Muscle of arm (tissue), 12 donors: ENCODE results near the gene PAX5. TPM values are rescaled to one million over a fixed set of nuclear protein-coding genes. Genes with fewer than 3 reads are reported as not detected.

Experiments
- DNase-seq: peaks from one replicate; pipeline ENCODE4 v3.0.0-alpha.2; 2013
- polyA plus RNA-seq, 12 donors: library from polyadenylated mRNA; unstranded; fragments of 120-200 nt; gene quantifications; one replicate each; pipeline ENCODE4 v1.2.1, GENCODE V29; 2013; ENCODE audit not compliant: insufficient read length in 12 of 12

PAX5 gene
- polyA plus RNA-seq, 12 donors = 0.04 to 1.7 (median 0.19) TPM; not detected in 2

DNA sequence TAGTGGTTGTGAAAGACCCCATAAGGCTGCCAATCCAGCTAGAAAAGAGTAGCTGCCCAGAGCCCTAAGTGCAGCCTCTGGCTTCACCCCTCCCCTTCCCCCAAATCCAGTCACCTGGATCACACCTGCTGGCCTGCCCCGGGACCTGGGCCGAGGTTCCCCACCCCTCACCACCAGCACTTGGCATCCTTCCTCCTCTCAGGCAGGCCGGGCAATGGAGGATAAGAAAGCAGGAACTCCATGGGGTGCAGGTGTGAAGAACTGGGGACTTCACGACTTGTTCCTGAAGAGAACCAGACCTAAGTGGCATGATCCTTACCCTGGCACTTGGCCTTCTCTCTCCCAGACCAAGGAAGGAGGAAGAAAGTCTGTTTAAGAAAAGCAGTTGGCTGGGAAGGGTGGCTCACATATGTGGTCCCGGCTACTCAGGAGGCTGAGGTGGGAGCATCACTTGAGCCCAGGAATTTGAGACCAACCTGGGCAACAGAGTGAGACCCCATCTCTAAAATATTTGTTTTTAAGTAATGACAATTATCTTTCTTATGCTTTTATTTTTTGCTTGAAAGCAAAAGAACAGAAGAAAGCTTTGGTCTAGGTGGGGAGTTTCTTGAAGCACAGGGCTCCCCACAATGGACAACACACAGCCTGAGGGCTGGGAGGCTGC lies 131.1 kb downstream of the PAX5 start:
- DNase-seq = no peak

DNA sequence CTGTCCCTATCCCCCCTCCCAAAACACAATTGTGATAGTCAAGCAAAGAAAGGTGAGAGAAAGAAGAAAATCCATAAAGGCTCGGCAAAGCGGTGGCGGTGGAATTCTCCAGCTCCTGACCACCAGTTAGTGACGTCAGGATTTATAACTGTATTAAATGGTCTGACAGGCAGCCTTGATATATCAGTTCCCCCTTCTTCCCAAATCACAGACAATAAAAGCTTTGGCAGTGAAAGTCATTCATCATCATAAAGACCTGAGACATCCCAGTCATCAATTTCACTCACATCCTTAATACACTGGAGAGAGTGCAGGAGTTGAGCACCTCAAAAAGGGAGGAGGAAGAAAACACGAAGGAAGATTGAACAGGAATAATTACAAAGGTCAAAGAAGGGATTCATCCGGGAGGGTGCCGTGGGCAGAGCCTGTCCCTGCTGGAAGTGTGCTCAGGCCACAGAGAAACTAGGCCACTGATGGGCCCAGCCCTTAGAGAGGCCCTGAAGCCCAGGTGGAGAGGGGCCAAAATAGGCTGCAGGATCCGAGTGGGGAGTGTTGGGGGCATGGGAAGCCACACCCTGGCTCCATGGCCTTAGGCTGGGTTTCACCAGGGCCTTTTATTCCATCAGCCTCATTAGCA lies 131.9 kb downstream of the PAX5 start:
- no peak for DNase-seq

DNA sequence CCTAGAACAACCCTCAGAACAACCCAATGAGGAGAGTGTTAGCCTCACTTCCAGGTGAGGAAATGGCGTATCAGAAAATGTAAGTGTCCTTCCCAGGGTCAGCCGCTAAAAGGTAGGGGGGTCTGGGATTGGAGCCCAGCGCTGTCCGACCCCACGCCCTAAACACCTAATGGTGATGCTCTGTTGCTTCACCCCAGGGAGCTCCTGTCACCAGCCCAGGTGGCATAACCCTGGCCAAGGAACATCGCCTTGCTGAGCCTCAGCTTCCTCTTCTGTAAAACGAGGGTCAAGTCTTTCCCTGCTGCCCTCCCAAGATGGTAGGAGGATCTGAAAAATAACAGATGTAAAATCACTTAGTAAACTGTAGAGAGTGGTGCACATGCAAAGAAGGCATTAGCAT lies 132.5 kb downstream of the PAX5 start:
- no peak for DNase-seq

DNA sequence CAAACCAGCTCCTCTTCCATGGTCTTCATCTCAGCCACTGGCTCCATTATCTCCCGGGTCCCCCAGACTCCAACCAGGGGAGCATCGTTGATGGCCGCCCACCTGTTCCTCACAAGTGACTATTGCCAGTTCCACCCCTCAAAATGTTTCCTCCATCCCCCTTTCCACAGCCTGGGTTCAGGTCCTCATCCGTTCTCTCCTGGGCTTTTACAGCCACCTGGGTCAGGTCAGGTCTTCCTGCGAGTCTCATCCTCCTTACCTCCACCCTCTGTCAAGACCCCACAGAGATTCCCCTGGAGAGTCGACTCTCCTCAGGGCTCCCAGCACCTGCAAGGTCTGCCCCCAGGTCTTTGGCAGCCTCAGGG lies 133.2 kb downstream of the PAX5 start:
- DNase-seq = no peak

DNA sequence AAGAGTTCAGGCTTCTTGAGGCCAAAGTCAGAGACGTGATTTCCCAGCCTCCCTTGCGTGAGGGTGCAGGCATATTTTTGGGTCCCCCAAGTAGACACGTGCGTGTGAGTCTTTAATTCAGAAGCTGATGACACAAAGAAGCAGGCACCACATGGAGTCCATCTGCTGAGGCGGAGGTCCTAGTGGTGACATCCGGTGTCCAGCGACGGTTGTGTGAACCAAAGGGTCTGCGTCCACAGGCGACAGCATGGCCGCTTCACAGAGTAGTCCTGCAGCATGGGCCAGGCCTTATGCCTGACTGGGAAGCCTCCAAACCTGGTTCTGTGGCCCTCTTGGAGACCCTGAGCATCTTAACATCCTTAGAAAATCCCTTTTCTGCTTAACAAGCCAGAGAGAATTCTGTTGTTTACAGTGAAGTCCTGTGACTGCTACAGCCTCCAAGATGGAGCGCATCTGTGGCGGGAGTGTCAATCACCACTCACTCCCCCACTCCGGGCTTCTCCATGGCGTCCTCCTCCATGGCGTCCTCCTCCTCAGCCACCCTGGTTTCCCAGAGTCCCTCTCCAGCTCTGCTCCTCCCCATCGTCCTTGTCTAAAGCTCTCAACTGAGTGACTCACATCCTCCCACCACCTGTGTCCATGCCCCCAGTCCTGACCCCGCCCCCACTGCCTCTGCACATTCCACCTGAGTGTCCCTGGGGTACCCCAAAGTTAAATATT lies 133.8 kb downstream of the PAX5 start:
- DNase-seq = no peak

DNA sequence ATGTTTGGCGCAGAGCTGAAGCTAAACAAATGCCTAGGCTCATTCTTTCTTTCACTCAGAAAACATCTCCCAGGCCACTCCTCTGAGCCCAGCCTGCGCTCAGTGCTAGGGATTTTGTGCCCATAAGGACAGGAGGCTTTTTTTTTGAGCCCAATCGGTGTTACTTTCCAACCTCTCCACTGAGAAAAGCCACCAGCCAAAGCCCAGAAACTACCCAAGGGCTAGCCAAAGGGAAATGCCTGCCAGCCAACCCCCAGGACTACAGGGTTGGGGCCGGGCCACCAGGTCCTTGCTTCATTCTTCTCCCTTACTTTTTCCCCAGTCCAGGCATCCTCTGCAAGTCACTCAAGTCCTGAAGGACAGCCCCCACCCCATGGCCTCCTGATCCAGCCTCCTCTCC lies 134.7 kb downstream of the PAX5 start:
- DNase-seq = no peak

DNA sequence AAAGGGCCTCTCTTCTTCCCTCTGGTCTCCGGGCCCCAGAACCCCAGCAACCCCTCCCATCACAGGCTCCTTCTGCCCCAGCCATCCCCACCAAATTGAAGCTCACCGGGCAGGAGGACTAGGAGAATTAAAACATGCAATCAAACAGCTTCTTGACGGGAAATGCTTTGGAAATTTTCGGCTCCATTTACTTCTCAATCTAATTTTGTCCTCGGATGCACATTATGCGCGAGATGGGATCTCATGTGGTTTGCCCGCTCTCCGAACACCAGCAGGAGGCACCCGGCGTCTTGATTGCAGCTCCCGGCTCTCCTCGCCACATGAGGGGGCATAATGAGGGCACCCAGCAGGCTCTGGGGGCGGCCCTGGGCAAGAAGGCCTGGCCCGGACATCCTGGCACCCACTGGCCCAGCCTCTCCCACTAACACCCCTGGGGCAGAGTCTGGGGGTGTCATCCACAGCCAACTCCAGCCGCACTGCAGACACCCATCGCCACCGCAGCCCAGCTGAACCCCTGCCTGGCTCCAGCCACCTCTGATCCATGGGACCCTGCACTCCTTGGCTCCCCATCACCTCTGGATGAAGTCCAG lies 135.5 kb downstream of the PAX5 start:
- DNase-seq = no peak

DNA sequence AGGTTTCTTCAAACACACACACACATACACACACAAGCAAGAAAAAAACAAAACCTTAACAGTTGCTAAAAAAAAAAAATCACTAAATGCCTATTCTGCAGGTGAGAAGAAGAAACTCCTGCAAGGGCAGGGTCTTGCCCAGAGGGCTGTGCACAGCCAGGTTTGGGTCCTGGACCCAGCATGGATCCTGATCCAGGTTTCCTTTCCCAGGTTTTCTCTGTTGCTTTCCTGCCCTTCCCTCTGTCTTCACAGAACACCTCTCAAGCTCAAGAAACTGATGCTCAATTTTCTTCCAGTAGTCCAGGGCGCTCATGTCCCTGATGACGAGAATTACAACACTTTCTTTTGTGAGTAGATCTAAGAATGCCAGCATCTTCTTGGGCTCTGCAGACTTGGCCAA lies 136.6 kb downstream of the PAX5 start:
- DNase-seq = no peak

DNA sequence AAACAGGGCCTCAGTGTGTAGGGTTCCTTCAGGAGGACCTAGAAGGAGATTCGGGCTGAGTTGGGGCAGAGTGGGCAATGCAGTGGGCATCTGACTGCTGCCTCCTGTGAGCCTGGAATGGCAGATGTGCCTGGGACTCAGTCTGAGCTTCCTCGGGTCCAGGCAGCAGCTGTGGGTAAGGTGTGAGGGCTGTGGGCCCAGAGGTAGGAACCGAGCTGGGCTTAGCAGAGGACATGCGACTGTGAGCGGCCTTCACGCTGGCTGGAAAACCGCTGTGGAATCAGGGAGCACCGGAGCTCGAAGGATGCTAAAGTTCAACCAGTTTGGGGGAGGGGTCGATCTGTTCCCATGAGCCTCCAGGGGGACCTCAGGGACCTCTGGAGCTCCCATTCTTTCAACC lies 137.0 kb downstream of the PAX5 start:
- no peak for DNase-seq

DNA sequence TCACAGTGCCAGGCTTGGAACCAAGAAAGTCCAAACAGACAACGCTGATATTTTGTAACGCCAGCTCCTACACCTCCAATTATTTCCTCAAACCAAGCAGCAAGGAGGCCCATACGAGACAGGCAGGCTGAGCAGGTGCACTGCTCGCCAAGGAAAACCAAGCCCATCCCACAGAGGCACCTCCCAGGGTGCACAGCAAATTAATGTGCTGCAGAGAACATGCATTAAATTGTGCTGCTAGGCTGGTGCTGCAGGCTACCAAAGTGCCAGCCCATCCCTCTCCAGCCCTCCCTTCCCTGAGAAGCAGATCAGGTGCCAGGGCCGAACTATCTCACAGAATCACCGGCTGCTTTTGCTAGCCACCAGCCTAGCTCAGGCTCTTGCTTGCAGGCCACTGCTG lies 137.8 kb downstream of the PAX5 start:
- DNase-seq = no peak

DNA sequence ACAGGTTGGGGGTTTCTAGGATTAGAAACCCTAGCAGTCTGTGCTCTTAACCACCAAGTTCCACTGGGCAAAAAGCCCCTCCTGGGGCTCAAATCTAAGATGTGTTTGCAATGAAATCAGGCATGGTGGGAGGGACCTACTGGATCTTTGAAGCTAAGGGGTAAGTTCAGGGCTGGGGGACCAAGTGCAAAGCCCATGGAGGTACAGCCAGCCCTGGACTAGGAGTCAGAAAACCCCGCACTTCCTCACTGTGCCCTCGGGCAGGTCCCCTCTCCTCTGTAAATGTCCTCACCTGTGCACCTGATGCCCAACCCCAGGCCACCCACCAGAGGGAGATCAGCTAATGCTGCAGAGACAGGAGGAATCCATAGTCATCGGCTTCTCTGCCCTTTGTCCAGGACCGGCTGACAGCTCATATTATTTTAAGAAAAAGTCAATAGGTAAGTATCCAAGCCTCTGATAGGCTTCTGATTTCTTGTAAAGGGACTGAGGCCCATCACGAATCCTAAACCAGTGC lies 138.3 kb downstream of the PAX5 start:
- no peak for DNase-seq

DNA sequence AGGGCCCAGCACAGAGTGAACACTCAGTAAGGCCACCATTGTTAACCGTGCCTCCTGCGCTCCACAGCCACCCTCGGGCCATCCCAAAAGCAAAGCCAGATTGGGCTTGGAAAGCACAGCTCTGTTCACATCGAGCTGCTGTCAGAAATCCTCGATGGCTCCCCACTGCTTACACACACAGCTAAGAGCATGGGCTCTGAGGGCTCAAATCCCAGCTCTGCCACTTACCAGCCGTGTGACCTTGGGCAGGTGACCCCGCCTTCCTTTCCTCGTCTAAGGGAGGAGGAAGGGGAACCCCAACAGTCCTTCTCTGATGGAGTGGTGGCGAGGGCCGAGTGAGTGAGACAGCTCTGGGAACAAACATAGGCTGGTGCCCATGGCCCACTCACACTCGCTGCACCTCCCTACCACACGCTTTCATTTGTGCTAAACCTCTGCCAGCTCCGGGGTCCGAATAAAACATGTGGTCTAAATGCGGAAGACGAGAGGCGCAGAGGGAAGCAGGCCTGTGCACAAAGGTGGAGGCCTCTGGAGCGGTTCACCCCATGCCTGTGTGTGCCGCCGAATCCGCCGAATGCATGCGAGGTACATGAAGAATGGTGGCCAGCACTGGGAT lies 139.3 kb downstream of the PAX5 start:
- DNase-seq = no peak

DNA sequence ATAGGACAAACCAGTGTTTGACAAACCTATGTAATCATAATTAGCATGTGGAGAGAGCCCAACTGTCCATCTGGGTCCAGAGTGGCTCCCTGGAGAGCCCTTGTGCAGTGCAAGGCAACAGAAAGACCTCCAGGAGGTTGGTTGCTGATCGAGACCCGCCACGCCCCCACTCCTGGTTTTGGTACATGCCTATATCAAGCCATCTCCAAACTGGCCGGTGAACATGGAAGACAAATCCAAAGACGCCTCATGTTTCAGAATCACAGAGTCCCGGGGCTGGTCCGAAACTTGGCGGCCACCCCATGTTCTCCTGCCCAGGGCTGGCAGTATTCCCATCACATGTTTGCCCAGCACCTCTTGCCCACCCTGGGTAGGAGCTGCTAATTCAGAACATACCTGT lies 140.2 kb downstream of the PAX5 start:
- DNase-seq = no peak

DNA sequence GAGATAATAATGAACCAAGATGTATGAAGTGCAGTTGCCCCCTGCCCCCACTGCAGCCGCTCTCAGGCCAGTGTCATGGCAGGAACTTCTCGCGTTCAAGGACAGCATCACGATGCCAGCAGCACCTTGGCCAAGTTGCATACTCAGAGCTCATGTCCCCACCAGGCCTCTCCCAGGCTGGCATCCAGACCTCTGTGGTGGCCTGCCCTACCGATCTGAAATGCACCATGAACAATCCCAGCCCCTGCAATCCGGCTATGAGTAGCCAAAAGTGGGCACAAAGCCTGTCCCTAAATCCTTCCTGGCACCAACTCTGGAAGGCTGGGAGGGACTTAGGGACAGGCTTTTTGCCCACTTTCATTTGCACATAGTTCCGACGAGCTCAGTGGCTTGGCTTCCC lies 140.9 kb downstream of the PAX5 start:
- DNase-seq = peak; percentile 3

DNA sequence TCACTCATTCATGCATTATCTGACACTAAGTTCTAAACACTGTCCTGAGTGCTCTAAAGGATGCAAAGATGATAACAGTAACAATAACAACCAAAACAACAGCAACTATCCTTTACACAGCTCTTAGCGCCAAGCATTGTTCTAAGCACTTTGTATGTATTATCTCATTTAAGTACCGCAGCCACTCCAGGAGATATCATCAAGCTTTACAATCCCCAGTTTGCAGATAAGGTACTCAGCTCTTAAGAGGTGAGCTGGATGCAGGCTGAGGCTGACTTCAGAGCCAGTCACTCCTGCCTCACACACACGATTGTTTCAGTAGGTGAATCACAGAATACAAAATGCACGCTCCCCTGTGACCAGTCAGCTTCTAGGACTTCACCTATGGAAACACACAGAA lies 141.8 kb downstream of the PAX5 start:
- DNase-seq = no peak

DNA sequence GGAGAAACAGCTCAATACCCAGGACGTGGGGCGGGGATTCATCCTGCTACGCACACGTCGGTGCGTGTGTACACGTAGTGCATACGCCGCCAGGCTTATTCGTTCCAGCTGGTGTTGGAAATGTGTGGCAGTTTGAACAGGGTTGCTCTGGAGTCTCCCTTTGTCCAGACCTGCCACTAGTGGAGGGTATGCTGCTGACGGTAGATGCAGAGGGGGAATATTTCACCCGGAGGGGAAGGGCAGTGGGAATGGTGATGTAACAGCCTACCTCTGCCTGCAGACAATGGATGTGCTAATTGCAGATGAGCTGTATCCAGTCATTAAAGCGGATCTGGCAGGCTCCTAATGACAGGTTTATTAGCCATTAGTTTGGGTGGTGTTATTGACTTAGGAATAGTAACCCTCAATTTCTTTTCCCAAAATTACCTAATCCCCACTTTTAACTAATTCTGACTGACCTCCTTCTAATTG lies 142.7 kb downstream of the PAX5 start:
- no peak for DNase-seq

DNA sequence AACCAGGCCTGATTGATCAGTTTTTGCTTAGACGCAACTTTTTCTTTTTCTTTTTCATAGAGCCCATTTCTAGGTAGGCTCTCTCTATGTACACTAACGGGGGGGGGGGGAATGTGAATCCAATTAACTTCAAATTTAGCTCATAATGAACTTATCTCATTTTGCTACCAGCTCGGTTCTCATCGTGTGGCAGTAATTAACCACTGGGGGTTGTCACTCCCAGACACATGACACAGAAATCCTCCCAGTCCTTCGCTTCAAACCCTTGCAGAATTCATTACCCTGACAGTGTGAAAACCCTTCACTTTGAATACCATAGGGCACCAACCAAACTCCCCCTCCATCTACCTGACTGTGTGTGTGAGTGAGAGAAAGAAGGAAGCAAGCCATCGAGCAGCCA lies 144.2 kb downstream of the PAX5 start:
- DNase-seq = no peak

DNA sequence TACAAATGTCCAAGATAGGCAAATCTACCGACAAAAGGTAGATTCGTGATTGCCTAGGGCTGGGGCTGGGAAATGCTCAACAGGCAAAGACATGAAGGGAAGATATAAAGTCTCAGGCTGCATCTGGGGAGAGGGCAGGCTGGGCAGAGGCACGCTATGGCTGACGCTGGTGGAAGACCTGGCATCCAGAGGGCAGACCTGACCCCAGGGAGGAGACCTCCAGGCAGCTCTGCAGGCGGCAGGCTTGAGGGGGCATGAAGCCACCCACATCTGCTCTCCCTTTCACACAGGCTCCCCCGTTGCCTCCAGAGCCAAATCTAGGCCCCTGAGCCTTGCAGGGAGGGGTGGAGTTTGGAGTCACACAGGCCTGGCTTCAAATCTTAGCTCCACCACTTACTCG lies 145.5 kb downstream of the PAX5 start:
- DNase-seq = no peak

DNA sequence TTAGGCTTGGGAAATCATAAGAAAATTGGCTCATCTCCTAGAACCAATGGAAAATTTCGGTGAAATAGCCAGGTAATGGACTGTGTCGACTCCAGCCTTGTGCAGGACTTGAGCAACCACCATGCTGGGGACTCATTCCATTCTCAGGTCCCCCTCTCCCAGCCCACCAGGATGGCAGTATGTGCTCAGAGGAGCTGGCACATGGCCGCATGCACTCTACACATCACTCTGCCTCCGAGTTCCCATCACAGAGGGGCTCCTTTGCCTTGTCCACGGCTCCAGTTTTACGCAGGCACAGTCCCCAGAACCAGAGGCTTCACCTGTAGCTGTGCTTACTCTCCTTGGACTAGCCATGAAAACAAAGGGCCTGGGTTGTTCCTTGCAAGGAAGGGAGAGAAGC lies 149.3 kb downstream of the PAX5 start:
- DNase-seq = no peak

DNA sequence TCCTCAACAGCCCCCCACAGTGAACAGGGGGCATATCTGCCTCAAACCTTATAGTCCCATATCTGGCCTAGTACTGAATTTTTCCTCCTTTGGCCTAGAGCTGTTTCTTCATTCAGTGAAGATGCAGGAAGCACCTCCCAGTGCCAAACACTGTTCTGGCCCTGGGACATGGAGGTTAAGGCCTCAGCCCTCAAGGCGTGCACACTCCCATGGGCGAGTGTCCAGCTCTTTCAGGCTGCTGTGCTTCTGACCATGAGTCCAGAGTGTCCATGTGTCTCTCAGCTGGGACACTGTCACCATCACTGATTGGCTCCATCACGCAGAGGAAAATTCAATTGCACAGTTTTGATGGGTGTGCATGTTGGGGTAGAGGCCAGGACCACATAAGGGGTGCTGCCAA lies 151.5 kb downstream of the PAX5 start:
- no peak for DNase-seq

DNA sequence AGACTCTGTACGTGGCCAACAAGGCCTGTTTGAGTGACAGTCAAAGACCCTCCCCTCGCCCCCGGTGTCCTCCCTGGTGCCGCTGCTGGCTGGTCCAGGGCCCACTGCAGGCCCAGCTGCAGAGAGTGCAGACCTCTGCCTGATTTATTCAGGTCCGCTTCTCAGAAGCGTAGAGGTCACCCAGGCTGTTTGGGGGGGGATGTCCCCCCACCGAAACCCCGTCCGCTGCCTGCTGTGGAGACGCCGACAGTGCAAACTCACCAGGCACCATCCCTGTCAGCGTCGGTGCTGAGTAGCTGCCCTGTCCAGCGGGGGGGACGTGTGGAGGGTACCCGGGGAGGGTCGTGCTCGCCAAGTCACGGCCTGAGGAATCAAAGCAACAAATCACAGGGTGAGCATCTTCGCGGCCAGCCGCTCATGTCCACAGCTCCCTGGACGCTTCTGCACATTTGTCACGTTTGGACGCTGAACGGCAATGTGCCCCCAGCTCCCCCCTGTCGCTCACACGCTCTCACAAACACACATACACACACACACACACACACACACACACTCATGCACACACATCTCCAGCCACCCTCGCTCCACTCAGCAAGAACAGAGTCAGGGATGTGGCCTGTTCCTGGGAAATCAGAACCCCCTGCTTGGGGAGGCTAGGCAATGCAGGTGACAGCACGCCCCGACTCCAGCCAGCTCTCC lies 152.2 kb downstream of the PAX5 start:
- no peak for DNase-seq

DNA sequence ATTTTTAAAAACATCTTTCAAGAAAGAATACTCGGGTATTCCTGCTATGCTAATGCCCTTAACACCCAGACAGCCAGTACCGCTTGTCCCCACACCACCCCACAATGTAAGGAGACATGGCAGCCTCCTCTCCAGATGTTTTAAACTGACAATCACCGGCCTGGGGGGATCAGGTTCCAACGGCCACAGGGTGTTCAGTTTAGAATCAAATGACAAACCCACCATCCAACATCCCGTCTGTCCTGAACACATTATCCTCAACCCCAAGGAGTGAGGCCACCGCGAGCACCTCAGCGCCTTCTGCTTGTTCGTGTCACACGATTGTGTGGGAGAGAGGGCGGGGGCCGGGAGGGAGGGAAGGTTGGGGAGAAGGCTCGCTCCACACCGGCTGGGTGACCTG lies 152.8 kb downstream of the PAX5 start:
- DNase-seq = no peak
